ENCODE results near the gene ACBD6.

- TF ChIP-seq CTCF (IDR thresholded peaks at IDR 0.05; ENCODE audit: insufficient read depth, low read length) = no peak
- TF ChIP-seq, protein P1, sequence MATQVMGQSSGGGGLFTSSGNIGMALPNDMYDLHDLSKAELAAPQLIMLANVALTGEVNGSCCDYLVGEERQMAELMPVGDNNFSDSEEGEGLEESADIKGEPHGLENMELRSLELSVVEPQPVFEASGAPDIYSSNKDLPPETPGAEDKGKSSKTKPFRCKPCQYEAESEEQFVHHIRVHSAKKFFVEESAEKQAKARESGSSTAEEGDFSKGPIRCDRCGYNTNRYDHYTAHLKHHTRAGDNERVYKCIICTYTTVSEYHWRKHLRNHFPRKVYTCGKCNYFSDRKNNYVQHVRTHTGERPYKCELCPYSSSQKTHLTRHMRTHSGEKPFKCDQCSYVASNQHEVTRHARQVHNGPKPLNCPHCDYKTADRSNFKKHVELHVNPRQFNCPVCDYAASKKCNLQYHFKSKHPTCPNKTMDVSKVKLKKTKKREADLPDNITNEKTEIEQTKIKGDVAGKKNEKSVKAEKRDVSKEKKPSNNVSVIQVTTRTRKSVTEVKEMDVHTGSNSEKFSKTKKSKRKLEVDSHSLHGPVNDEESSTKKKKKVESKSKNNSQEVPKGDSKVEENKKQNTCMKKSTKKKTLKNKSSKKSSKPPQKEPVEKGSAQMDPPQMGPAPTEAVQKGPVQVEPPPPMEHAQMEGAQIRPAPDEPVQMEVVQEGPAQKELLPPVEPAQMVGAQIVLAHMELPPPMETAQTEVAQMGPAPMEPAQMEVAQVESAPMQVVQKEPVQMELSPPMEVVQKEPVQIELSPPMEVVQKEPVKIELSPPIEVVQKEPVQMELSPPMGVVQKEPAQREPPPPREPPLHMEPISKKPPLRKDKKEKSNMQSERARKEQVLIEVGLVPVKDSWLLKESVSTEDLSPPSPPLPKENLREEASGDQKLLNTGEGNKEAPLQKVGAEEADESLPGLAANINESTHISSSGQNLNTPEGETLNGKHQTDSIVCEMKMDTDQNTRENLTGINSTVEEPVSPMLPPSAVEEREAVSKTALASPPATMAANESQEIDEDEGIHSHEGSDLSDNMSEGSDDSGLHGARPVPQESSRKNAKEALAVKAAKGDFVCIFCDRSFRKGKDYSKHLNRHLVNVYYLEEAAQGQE (IDR thresholded peaks at IDR 0.05; ENCODE audit: insufficient replicate concordance, low read depth) = no peak
- TF ChIP-seq POLR2AphosphoS5 (IDR thresholded peaks at IDR 0.05; ENCODE audit: low read depth) = no peak
- TF ChIP-seq SPI1 (IDR thresholded peaks at IDR 0.05; ENCODE audit: borderline replicate concordance, low read depth) = no peak
- no peak for TF ChIP-seq GABPA (IDR thresholded peaks at IDR 0.05; ENCODE audit: low read depth)
These were observed 62.0 kb downstream of the ACBD6 start for GRCh38 chr1:180440335-180440734.
